WI38 (cell line): ENCODE data around the gene FBP1.

Source experiments
- H3K4me3 ChIP-seq: 2 replicates; pipeline ENCODE4 v1.5.1; 2011; ENCODE audit warnings: low read depth, mild to moderate bottlenecking, control low read depth, low read length
- CTCF ChIP-seq: IDR thresholded peaks from 2 replicates; pipeline ENCODE4 v1.5.1; 2012; ENCODE audit warnings: low read depth, mild to moderate bottlenecking, control low read depth, low read length

The FBP1 gene

GRCh38 chr9:94666364-94667099, 27.2 kb upstream of the FBP1 start:
- no peak overlapping the region for H3K4me3 ChIP-seq
- no peak for TF ChIP-seq CTCF

DNA sequence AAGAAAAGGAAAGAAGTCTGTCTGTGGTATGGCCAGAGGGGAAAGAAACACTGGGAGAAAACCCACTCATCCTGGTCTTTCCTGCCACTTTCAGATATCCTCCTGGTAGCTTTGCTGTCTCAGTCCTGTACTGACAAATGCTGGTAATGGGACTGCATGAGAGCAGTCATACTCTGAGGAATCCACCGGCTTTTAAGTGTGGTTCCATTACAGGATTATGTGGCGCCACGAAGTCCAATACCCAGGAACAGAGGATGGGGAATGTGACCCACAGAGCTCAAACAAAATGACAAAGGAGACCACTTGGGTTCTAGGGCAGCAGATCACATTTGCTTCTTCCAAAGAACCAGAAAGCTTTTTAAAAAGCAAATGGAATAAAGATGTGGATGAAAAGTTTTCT, 26.3 kb upstream of the FBP1 start:
- TF ChIP-seq CTCF, result no peak

GRCh38 chr9:94664801-94665200, 25.5 kb upstream of the FBP1 start:
- H3K4me3 ChIP-seq, result no peak overlapping the region
- TF ChIP-seq CTCF, result no peak

More for the DNA sequence above, 26.3 kb upstream of the FBP1 start:
- H3K4me3 ChIP-seq, result no peak overlapping the region

DNA sequence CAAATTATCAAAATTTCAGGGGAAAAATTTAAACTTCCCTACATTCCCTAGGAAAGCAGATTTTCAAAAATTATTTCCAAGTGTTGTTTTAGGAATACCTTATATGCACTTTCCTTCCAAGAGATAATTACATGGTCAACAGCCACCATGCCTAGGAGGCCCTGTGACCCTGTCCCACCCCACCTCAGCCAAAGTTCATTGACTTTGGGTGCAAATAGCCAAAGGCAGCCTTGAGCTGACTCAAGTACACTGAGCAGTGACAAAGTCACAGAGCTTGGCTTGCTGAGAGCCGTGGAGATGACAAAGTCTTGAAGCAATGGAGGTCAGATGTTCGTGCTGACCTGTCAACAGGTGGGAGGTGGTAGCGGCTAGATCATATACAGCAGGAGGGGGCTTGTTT, 24.3 kb upstream of the FBP1 start:
- no peak overlapping the region for H3K4me3 ChIP-seq
- TF ChIP-seq CTCF, result no peak

GRCh38 chr9:94663140-94663539, 23.8 kb upstream of the FBP1 start:
- no peak overlapping the region for H3K4me3 ChIP-seq

DNA sequence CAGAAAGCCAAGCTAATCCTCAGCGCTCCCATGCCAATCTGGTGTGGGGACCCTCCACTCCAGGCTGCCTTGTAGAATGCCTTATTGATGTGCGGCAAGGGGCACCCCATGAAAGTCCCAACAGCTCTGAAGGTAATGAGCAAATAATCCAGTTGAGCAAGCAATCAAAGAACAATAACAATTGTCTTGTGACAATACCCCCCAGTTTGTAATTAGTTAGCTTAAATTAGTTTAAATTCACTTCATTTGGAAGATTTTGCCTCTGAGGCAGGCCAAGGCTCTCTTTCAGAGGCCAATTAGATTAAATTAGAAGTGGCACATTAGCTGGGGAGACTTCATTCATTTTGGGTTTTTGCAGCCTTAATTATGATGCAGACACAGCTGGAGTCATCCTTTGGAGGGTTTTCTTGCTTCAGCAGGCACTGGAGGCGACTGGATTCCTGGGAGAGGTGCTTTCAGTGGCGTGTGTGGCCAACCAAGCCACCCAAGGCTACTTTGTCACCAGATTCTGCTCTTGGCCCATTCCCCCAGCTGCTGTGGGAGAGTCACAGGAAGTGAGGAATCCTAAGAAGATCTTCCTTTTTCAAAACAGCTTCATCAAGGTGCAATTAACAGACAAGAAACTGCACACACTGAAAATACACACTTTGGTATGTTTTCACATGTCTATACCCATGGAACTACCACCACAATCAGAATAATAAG, 17.9 kb upstream of the FBP1 start:
- no peak overlapping the region for H3K4me3 ChIP-seq
- TF ChIP-seq CTCF, result no peak

More at GRCh38 chr9:94663140-94663539, 23.8 kb upstream of the FBP1 start:
- no peak for TF ChIP-seq CTCF

GRCh38 chr9:94656200-94656599, 16.9 kb upstream of the FBP1 start:
- no peak overlapping the region for H3K4me3 ChIP-seq
- TF ChIP-seq CTCF, result no peak
